ENCODE measurements around the gene BPIFA1.

BPIFA1 gene

DNA sequence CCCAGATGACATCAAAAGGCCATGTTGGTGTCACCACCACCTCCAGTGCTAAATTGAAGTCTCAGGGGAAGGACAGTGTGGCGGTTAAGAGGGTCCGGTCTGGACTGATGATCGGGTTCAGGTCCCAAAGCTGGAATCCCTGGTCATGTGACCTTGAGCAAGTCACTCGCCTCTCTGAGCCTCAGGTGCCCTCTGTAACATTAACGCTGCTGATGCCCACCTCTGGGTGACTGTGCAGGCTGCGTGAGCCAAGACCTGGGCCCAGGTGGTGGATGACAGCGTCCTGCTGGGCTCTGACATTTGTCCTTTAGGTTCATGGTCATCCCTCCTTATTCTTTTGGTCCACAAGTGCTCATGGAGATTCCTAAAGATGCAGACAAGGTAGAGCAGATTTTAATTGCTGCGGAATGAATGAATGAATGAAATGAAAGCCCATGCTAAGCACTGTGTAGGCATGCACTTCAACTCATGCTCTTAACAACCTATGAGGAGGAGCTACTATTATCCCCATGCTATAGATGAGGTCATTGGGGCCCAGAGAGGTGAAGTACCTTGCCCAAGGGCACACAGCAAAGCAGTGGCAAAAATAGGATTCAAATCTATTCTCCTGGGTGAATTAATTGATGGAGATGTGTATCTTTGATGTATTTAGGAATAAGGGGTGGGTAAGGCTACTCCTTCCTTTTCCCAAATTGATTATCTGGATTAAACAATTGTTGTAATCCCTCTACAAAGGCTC lies 46.6 kb downstream of the BPIFA1 start:
- H3K27ac ChIP-seq, result no peak overlapping the region
- TF ChIP-seq, protein P1, sequence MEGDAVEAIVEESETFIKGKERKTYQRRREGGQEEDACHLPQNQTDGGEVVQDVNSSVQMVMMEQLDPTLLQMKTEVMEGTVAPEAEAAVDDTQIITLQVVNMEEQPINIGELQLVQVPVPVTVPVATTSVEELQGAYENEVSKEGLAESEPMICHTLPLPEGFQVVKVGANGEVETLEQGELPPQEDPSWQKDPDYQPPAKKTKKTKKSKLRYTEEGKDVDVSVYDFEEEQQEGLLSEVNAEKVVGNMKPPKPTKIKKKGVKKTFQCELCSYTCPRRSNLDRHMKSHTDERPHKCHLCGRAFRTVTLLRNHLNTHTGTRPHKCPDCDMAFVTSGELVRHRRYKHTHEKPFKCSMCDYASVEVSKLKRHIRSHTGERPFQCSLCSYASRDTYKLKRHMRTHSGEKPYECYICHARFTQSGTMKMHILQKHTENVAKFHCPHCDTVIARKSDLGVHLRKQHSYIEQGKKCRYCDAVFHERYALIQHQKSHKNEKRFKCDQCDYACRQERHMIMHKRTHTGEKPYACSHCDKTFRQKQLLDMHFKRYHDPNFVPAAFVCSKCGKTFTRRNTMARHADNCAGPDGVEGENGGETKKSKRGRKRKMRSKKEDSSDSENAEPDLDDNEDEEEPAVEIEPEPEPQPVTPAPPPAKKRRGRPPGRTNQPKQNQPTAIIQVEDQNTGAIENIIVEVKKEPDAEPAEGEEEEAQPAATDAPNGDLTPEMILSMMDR (conservative IDR thresholded peaks at IDR 0.05), result no peak

DNA sequence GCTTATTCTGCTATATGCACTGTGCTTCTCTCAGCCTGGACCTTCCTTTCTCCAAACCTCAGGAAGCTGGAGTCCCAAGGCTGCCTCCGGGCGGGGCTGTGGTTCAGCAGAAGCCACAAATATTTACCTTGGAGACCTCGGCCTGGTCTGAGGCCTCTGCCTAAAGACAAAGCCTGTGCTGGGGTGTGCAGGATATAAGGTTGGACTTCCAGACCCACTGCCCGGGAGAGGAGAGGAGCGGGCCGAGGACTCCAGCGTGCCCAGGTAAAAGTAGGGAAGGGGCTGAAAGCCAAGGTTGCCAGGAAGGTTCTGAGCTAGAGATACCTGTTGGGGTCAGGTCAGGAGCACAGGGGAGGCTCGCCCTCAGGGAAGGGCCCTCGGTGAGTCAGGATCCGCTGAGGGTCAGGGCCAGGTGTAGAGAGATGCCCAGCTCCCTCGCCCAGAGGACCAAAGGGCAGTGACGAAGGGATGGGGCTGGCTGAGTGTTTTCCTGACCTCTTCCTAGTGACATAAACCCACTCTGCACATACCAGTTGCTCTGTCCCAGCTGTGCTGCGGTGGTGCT lies 47.3 kb downstream of the BPIFA1 start, which contains the start of gene BPIFB1:
BPIFB1 (plus strand) TSS at position 224 of the 565 bp plus-strand sequence. CDS start 2,860 bp downstream, outside the sequence.
- TF ChIP-seq, protein P1 (conservative IDR thresholded peaks at IDR 0.05), result no peak
- H3K27ac ChIP-seq, result no peak within 1 kb of the TSS

GRCh38 chr20:33284284-33284683 lies 48.5 kb downstream of the BPIFA1 start:
- TF ChIP-seq, protein P1 (conservative IDR thresholded peaks at IDR 0.05), result no peak
- no peak overlapping the region for H3K27ac ChIP-seq

GRCh38 chr20:33284937-33285336 lies 49.1 kb downstream of the BPIFA1 start:
- TF ChIP-seq, protein P1 (conservative IDR thresholded peaks at IDR 0.05), result no peak
- H3K27ac ChIP-seq, result no peak overlapping the region

DNA sequence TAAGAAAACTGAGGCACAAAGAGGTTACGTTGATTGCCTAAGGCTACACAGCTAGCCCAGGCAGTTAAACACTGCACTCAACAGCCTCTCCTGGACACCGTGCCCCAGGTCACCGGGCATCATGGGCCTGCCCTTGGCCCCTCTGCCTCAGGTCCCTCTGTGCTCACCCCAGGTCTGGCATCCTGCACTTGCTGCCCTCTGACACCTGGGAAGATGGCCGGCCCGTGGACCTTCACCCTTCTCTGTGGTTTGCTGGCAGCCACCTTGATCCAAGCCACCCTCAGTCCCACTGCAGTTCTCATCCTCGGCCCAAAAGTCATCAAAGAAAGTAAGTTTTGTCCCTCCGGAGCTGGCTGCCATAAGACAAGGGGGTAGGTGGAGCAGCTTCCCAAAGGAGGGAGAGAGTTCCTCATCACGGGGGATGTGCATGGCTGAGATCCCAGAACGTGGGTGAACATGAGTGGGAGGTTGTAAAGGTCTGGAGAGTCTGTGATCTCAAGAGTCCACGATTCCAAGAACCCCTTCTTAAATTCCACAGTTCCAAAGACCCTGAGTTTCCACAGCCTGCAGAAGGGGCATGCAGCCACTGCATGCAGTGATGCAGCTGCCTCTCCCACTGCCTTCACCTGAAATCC lies 50.2 kb downstream of the BPIFA1 start:
- TF ChIP-seq, protein P1 (conservative IDR thresholded peaks at IDR 0.05), result no peak
- no peak overlapping the region for H3K27ac ChIP-seq

DNA sequence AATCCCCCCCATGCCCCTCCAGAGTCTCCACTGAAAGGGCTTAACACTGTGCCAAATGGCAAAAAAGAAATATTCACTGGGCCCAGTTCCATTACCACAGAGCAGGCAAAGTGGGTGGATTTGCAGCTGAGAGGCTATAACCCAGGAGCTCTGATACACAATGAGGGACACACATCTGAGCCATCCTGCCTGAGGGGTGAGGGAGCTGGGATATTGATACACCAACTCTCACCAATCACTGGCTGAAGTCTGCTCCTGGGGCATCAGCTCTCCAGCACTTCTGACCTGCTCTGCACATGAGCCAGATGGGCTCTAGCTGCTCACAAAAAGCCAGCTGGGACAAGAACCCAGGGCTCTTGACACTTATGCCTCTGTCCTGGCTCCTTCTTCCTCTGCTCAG lies 52.1 kb downstream of the BPIFA1 start:
- H3K27ac ChIP-seq, result no peak overlapping the region
- TF ChIP-seq, protein P1 (conservative IDR thresholded peaks at IDR 0.05), result no peak

DNA sequence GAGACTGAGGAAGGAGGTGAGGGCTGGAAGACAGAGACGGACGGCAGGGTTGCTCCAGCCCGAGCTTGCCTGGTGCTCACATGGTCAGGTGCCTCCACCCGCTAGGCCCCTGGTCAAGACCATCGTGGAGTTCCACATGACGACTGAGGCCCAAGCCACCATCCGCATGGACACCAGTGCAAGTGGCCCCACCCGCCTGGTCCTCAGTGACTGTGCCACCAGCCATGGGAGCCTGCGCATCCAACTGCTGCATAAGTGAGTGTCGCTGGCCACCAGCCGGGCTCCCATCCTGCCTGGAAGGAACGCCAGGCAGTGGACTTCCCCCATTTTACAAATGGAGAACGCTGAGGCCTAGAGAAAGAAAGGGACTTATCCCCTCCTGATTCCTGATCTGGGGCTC lies 55.1 kb downstream of the BPIFA1 start:
- TF ChIP-seq, protein P1 (conservative IDR thresholded peaks at IDR 0.05), result no peak
- no peak overlapping the region for H3K27ac ChIP-seq

Measured in VCaP (cell line).